Body of pancreas (tissue), 4 donors: Measurements from ENCODE around the gene SLC12A8. TPM values are rescaled to one million over a fixed set of nuclear protein-coding genes. Genes with fewer than 3 reads are reported as not detected.

Experiments used
- ATAC-seq: fragments of 150-250 bp; one replicate; pipeline ENCODE4 v1.9.1; 2016
- DNase-seq, 4 donors: peaks; one replicate each; pipeline ENCODE4 v3.0.0-alpha.2; 2019
- H3K27ac ChIP-seq, 4 donors: fragments of 200-600 bp; sonication (generic); 1 replicate in 3 of 4; 2 replicates in 1 of 4; pipeline versions ENCODE4 v1.5.1 to v1.6.1; 2016 to 2019; ENCODE audit warnings: mild to moderate bottlenecking in 1 of 4, mixed read lengths in 1 of 4, moderate library complexity in 1 of 4
- H3K27me3 ChIP-seq, 2 donors: fragments of 200-600 bp; sonication (generic); one replicate each; pipeline ENCODE4 v1.6.0; 2016; ENCODE audit warnings: mild to moderate bottlenecking in 1 of 2
- H3K36me3 ChIP-seq, 2 donors: fragments of 200-600 bp; sonication (generic); replicated peaks in 1 of 2; 2 replicates each; pipeline ENCODE4 v1.5.1; 2016; ENCODE audit warnings: low read depth in 2 of 2; ENCODE audit not compliant: insufficient read depth in 1 of 2
- H3K4me1 ChIP-seq: fragments of 200-600 bp; sonication (generic); one replicate; pipeline ENCODE4 v1.6.0; 2016
- H3K4me3 ChIP-seq, 2 donors: fragments of 200-600 bp; sonication (generic); 1 replicate in 1 of 2; 2 replicates in 1 of 2; pipeline ENCODE4 v1.5.1; 2016 to 2019
- H3K9me3 ChIP-seq, 3 donors: fragments of 200-600 bp; sonication (generic); 1 replicate in 2 of 3; 2 replicates in 1 of 3; pipeline ENCODE4 v1.5.1; 2016
- CTCF ChIP-seq, 7 experiments: fragments of 450-650 bp in 4 of 7; fragments of 200-600 bp in 3 of 7; sonication (generic) in 3 of 7; IDR thresholded peaks; one replicate each; pipeline ENCODE4 v1.5.1; 2016 to 2019; ENCODE audit warnings: antibody characterized with exemption in 7 of 7
- POLR2A ChIP-seq, 3 donors: fragments of 450-650 bp; IDR thresholded peaks; one replicate each; pipeline ENCODE4 v1.6.1; 2016; ENCODE audit warnings: antibody characterized with exemption in 3 of 3, mild to moderate bottlenecking in 2 of 3
- whole genome bisulfite sequencing, 2 donors: methylation state at CpG; one replicate each; pipeline ENCODE4 v1.1.5; 2017; 5-methylcytosine and 5-hydroxymethylcytosine counted together
- intact Hi-C: fragments of 100-400 bp; cut with DNase I; formaldehyde crosslinking; loops from one replicate; pipeline ENCODE4 v1.15.1; 2023
- total RNA-seq, 2 donors: library from RNA; depleted of rRNA; stranded (reverse); fragments of >200 nt; gene quantifications; one replicate each; pipeline ENCODE4 v1.1.0, GENCODE V29; 2016

Gene SLC12A8
- total RNA-seq, 2 donors from 2014 or later, result 10.1 to 30.0 TPM

GRCh38 chr3:125148016-125148812 lies 64.3 kb downstream of the SLC12A8 start:
- DNase-seq, result no peak
- H3K27ac ChIP-seq, result no peak overlapping the region
- WGBS, 2 donors, result 86 to 91% methylated on average over 7 of the region's 7 CpGs
- no peak overlapping the region for H3K4me3 ChIP-seq
- no peaks in the 10 kb centered on the region for H3K27me3 ChIP-seq
- no peaks in the 10 kb centered on the region for H3K36me3 ChIP-seq
- ATAC-seq, result no peak
- H3K4me1 ChIP-seq, result peaks cover 4% of the 10 kb centered on the region
- TF ChIP-seq CTCF (IDR thresholded peaks at IDR 0.05) (no peak), POLR2A (IDR thresholded peaks at IDR 0.05) (no peak)
- intact Hi-C loops, result no loop called here
- H3K9me3 ChIP-seq, result no peaks in the 10 kb centered on the region

- Histone ChIP-seq H3K27me3 (no peaks in the 10 kb centered on the region), H3K36me3 (no peaks in the 10 kb centered on the region), H3K4me1 (peaks cover 4% of the 10 kb centered on the region), H3K9me3 (no peaks in the 10 kb centered on the region), H3K27ac (peak overlapping the region in 1 of 4 donors; percentile 41), H3K4me3 (no peak overlapping the region)
- TF ChIP-seq CTCF (IDR thresholded peaks at IDR 0.05) (no peak), POLR2A (IDR thresholded peaks at IDR 0.05) (no peak)
- ATAC-seq, result peak; percentile 13
- DNase-seq, result no peak
- intact Hi-C loops, result no loop called here
- 45 to 80% methylated on average over 5 to 6 of the region's 6 CpGs for WGBS, 2 donors
Observed at GRCh38 chr3:125147491-125147820, 65.1 kb downstream of the SLC12A8 start.

- no peak overlapping the region for H3K4me3 ChIP-seq
- no peaks in the 10 kb centered on the region for H3K9me3 ChIP-seq
- ATAC-seq (peak; percentile 45), DNase-seq (peak in 3 of 4 donors; percentile 53 to 61 (median 57))
- H3K27ac ChIP-seq, result peak overlapping the region in 1 of 4 donors; percentile 41
- TF ChIP-seq POLR2A (IDR thresholded peaks at IDR 0.05) (no peak), CTCF (IDR thresholded peaks at IDR 0.05) (no peak)
- 66 to 71% methylated on average over 20 to 22 of the region's 22 CpGs for WGBS, 2 donors
- intact Hi-C loops, result no loop called here
- H3K36me3 ChIP-seq, result no peaks in the 10 kb centered on the region
- no peaks in the 10 kb centered on the region for H3K27me3 ChIP-seq
- H3K4me1 ChIP-seq, result peaks cover 9% of the 10 kb centered on the region
Observed at GRCh38 chr3:125146626-125147490, 65.7 kb downstream of the SLC12A8 start.

- Histone ChIP-seq H3K27me3 (no peaks in the 10 kb centered on the region), H3K4me1 (peaks cover 15% of the 10 kb centered on the region), H3K27ac (peak overlapping the region in 1 of 4 donors; percentile 41), H3K4me3 (no peak overlapping the region), H3K9me3 (no peaks in the 10 kb centered on the region), H3K36me3 (no peaks in the 10 kb centered on the region)
- peak in 1 of 4 donors; percentile 48 for DNase-seq
- 78 to 84% methylated on average over 10 of the region's 10 CpGs for WGBS, 2 donors
- no peak for ATAC-seq
- TF ChIP-seq POLR2A (IDR thresholded peaks at IDR 0.05) (no peak), CTCF (IDR thresholded peaks at IDR 0.05) (no peak)
- intact Hi-C loops, result no loop called here
Observed at GRCh38 chr3:125145751-125146475, 66.6 kb downstream of the SLC12A8 start.
